Transverse colon (tissue), 4 donors: Measurements from ENCODE around the gene CENATAC.

Source experiments
- CTCF ChIP-seq, 5 experiments: fragments of 200-600 bp in 3 of 5; fragments of 450-650 bp in 2 of 5; sonication (generic) in 3 of 5; IDR thresholded peaks; 1 replicate in 2 of 5; 2 replicates in 3 of 5; pipeline ENCODE4 v1.5.1; 2016 to 2017; ENCODE audit warnings: antibody characterized with exemption in 5 of 5, inconsistent platforms in 3 of 5, mild to moderate bottlenecking in 2 of 5, moderate library complexity in 1 of 5
- EP300 ChIP-seq: sonication (generic); formaldehyde crosslinking; IDR thresholded peaks from one replicate; pipeline ENCODE4 v1.6.1; 2017; ENCODE audit warnings: antibody characterized with exemption, low read depth
- POLR2A ChIP-seq: fragments of 450-650 bp; IDR thresholded peaks from one replicate; pipeline ENCODE4 v1.6.1; 2016; ENCODE audit warnings: antibody characterized with exemption, mild to moderate bottlenecking, moderate library complexity
- POLR2AphosphoS5 ChIP-seq, 3 donors: sonication (generic); formaldehyde crosslinking; IDR thresholded peaks; one replicate each; pipeline ENCODE4 v1.6.1; 2016; ENCODE audit warnings: antibody characterized with exemption in 3 of 3

- no peak for TF ChIP-seq CTCF (IDR thresholded peaks at IDR 0.05)
- TF ChIP-seq EP300, result no peak
- TF ChIP-seq POLR2A, result no peak
- no peak for TF ChIP-seq POLR2AphosphoS5 (IDR thresholded peaks at IDR 0.05)
Observed at GRCh38 chr11:119052163-119052814, 54.4 kb downstream of the CENATAC start.
